Measurements from ENCODE around the gene VDR.
A peak's percentile ranks its signal among the peaks of the same experiment; 100 is the strongest.

Gene VDR

DNA sequence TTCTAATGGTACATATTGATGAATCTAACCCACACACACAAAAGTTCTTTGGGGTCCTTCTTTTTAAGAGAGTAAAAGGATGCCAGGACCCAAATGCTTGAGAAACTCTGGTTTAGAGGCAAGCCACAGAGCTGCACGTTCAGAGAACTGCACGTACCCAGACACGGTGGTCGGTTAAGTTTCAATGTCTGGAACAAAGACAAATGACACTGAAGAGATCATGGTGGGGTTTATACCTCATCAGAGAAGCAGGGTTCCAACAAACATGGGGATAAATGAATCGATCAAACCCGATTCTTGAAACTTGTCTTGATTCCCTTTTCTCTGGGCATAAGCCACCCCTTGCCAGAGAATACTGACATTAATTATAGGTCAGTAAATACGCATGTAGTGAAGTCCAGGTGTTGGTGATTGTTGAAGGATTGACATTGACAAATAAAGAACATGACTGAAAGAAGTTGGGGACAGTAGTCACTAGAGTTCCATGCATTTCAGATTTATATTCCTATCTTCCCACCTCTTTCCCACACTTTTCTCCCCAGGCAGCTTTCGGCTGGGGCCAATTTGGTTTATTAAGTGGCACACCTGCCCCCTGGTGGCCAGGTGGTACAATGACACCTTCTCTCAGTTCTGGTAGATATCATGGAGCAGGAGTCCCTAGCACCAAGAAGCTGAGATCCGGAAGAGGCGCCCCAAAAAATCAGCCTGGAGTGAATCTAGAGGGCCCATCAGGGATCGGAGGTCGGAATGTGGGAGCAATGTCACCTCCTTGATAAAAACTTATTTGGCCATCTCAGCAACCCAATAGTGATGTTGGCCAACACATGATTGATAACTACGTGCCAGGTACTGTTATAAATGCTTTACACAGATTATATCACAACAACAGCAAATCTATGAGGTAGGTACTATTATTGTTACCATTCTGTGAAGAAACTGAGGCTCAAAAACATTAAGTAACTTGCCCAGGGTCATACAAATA is 67.3 kb downstream of the VDR start:
- no peaks in the 10 kb centered on the region for H3K36me3 ChIP-seq (replicated peaks; ENCODE audit: low read depth, low read length)
- no peaks in the 10 kb centered on the region for H3K9me3 ChIP-seq (ENCODE audit: insufficient read depth, low read length)
- no peaks in the 10 kb centered on the region for H3K79me2 ChIP-seq (ENCODE audit: low read length)
- H3K4me3 ChIP-seq (ENCODE audit: low read length): peak overlapping the region; percentile 18; the same call in 1 of the 2 replicates
- peaks cover 25% of the 10 kb centered on the region for H3K27me3 ChIP-seq (ENCODE audit: low read depth, low read length)
- H3K4me1 ChIP-seq (ENCODE audit: low read length): peaks cover 51% of the 10 kb centered on the region
- H3K4me2 ChIP-seq (ENCODE audit: low read length): peak overlapping the region; percentile 51
- 0 out of 2 replicates have a peak overlapping the region, but pooled peaks have one; percentile 1 for H3K27ac ChIP-seq (ENCODE audit: low read length)
- H2AFZ ChIP-seq (ENCODE audit: low read depth, low read length): no peak overlapping the region
- 0 out of 2 replicates have a peak overlapping the region, but pooled peaks have one; percentile 14 for H3K9ac ChIP-seq (ENCODE audit: low read length)
- TF ChIP-seq EZH2phosphoT487 (IDR thresholded peaks at IDR 0.05; ENCODE audit: low read depth): no peak
- peak; percentile 90 for TF ChIP-seq CTCF (IDR thresholded peaks at IDR 0.05; ENCODE audit: low read depth, low read length)
- H4K20me1 ChIP-seq (ENCODE audit: insufficient read depth, low read length): no peaks in the 10 kb centered on the region

DNA sequence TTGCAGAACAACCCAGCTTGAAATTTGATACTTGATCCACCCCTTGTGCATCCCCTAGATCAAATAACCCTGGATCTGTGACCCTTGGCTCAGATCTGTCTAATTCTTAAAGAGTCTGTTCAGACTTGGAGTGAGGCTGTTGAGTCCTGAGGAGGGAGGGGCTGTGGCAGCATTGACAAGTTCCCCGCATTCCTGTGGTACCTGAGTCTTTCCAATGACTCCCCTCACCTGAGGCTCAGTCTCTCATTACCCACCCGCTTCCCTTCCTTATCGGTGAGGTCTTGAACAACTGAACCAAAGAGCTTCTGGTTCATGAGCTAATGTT is 69.0 kb downstream of the VDR start:
- Histone ChIP-seq H3K9me3 (ENCODE audit: insufficient read depth, low read length) (no peaks in the 10 kb centered on the region), H3K4me3 (ENCODE audit: low read length) (no peak overlapping the region), H2AFZ (ENCODE audit: low read depth, low read length) (no peak overlapping the region), H3K4me1 (ENCODE audit: low read length) (peaks cover 65% of the 10 kb centered on the region), H3K4me2 (ENCODE audit: low read length) (peak overlapping the region; percentile 8; the same call in 1 of the 2 replicates), H3K36me3 (replicated peaks; ENCODE audit: low read depth, low read length) (no peaks in the 10 kb centered on the region), H3K79me2 (ENCODE audit: low read length) (no peaks in the 10 kb centered on the region), H3K27me3 (ENCODE audit: low read depth, low read length) (peaks cover 14% of the 10 kb centered on the region), H4K20me1 (ENCODE audit: insufficient read depth, low read length) (no peaks in the 10 kb centered on the region), H3K27ac (ENCODE audit: low read length) (0 out of 2 replicates have a peak overlapping the region, but pooled peaks have one; percentile 1), H3K9ac (ENCODE audit: low read length) (no peak overlapping the region)
- TF ChIP-seq CTCF (IDR thresholded peaks at IDR 0.05; ENCODE audit: low read depth, low read length) (no peak), EZH2phosphoT487 (IDR thresholded peaks at IDR 0.05; ENCODE audit: low read depth) (no peak)

- Histone ChIP-seq H3K4me2 (ENCODE audit: low read length) (peak overlapping the region; percentile 18; the same call in 1 of the 2 replicates), H2AFZ (ENCODE audit: low read depth, low read length) (no peak overlapping the region), H3K27ac (ENCODE audit: low read length) (no peak overlapping the region), H3K27me3 (ENCODE audit: low read depth, low read length) (peaks cover 8% of the 10 kb centered on the region; the same call in 1 of the 2 replicates), H3K36me3 (replicated peaks; ENCODE audit: low read depth, low read length) (no peaks in the 10 kb centered on the region), H3K79me2 (ENCODE audit: low read length) (no peaks in the 10 kb centered on the region), H3K4me1 (ENCODE audit: low read length) (peaks cover 65% of the 10 kb centered on the region), H3K9me3 (ENCODE audit: insufficient read depth, low read length) (no peaks in the 10 kb centered on the region), H3K4me3 (ENCODE audit: low read length) (no peak overlapping the region), H4K20me1 (ENCODE audit: insufficient read depth, low read length) (no peaks in the 10 kb centered on the region), H3K9ac (ENCODE audit: low read length) (no peak overlapping the region)
- no peak for TF ChIP-seq EZH2phosphoT487 (IDR thresholded peaks at IDR 0.05; ENCODE audit: low read depth)
- TF ChIP-seq CTCF (IDR thresholded peaks at IDR 0.05; ENCODE audit: low read depth, low read length): no peak
Observed at GRCh38 chr12:47835006-47835830, 69.6 kb downstream of the VDR start.
